Testis (tissue), 3 donors: ENCODE measurements around the gene IFNA5. TPM values are rescaled to one million over a fixed set of nuclear protein-coding genes. Genes with fewer than 3 reads are reported as not detected.

Experiments
- DNase-seq: peaks from one replicate; pipeline ENCODE4 v3.0.0-alpha.2; 2019
- H3K27ac ChIP-seq, 2 donors: fragments of 200-600 bp; sonication (generic); one replicate each; pipeline ENCODE4 v1.5.1; 2019
- H3K27me3 ChIP-seq: fragments of 200-600 bp; sonication (generic); one replicate; pipeline ENCODE4 v1.5.1; 2019
- H3K36me3 ChIP-seq: fragments of 200-600 bp; sonication (generic); one replicate; pipeline ENCODE4 v1.5.1; 2017; ENCODE audit warnings: low read depth; ENCODE audit errors: missing control alignments
- H3K4me1 ChIP-seq: fragments of 200-600 bp; sonication (generic); one replicate; pipeline ENCODE4 v1.5.1; 2019
- H3K4me3 ChIP-seq, 2 donors: fragments of 200-600 bp; sonication (generic); one replicate each; pipeline ENCODE4 v1.5.1; 2017 to 2019
- H3K9me3 ChIP-seq: fragments of 200-600 bp; sonication (generic); one replicate; pipeline ENCODE4 v1.5.1; 2017
- CTCF ChIP-seq, 3 experiments: fragments of 450-650 bp in 2 of 3; fragments of 200-600 bp in 1 of 3; sonication (generic) in 1 of 3; IDR thresholded peaks; one replicate each; pipeline ENCODE4 v1.5.1; 2016 to 2019; ENCODE audit warnings: antibody characterized with exemption in 3 of 3, mild to moderate bottlenecking in 2 of 3, moderate library complexity in 1 of 3
- POLR2A ChIP-seq: fragments of 450-650 bp; IDR thresholded peaks from one replicate; pipeline ENCODE4 v1.6.1; 2017; ENCODE audit warnings: antibody characterized with exemption, mild to moderate bottlenecking, moderate library complexity
- WGBS, 2 donors: methylation state at CpG; one replicate each; pipeline ENCODE4 v1.1.5; 2018; 5-methylcytosine and 5-hydroxymethylcytosine counted together
- intact Hi-C: fragments of 100-400 bp; cut with DNase I; formaldehyde crosslinking; loops from one replicate; pipeline ENCODE4 v1.15.1; 2023; ENCODE audit warnings: low total_unique reads
- polyA plus RNA-seq: library from polyadenylated mRNA; stranded (reverse); fragments of 350-450 nt; fragmentation: Illumina TruSeq; extraction: RNeasy Lipid Tissue Mini Kit (QIAGEN cat#74804); gene quantifications from one replicate; pipeline ENCODE4 v1.2.3, GENCODE V29; 2014; ENCODE audit warnings: low read depth, low replicate concordance; ENCODE audit not compliant: insufficient read depth
- total RNA-seq, 2 donors: library from RNA; depleted of rRNA; stranded (reverse); fragments of >200 nt; gene quantifications; one replicate each; pipeline ENCODE4 v1.2.3, GENCODE V29; 2016

Gene IFNA5
- total and polyA plus RNA-seq, 3 donors from 2014 or later: not detected

GRCh38 chr9:21324047-21324446 lies 18.9 kb upstream of the IFNA5 start:
- H3K27ac ChIP-seq: no peak overlapping the region
- WGBS, 2 donors: 75 to 88% methylated on average over 4 of the region's 4 CpGs

GRCh38 chr9:21322911-21323461 lies 17.9 kb upstream of the IFNA5 start:
- no peaks in the 10 kb centered on the region for H3K36me3 ChIP-seq
- TF ChIP-seq CTCF (IDR thresholded peaks at IDR 0.05) (no peak), POLR2A (no peak)
- DNase-seq: no peak
- no peak overlapping the region for H3K27ac ChIP-seq
- H3K27me3 ChIP-seq: no peaks in the 10 kb centered on the region
- peaks cover 5% of the 10 kb centered on the region for H3K4me1 ChIP-seq
- 67 to 80% methylated on average over 5 of the region's 5 CpGs for WGBS, 2 donors
- no peak overlapping the region for H3K4me3 ChIP-seq
- no peaks in the 10 kb centered on the region for H3K9me3 ChIP-seq
- intact Hi-C loops: loop anchor here (10.0 kb wide), 1 partner anchor 472 kb away; no protein-coding TSS in a partner anchor

More at GRCh38 chr9:21324047-21324446, 18.9 kb upstream of the IFNA5 start:
- intact Hi-C loops: loop anchor here (10.0 kb wide), 1 partner anchor 471 kb away; no protein-coding TSS in a partner anchor
- DNase-seq: no peak
- H3K4me3 ChIP-seq: no peak overlapping the region
- H3K36me3 ChIP-seq: no peaks in the 10 kb centered on the region
- TF ChIP-seq POLR2A: no peak
- TF ChIP-seq CTCF (IDR thresholded peaks at IDR 0.05): no peak
- H3K9me3 ChIP-seq: no peaks in the 10 kb centered on the region
- H3K4me1 ChIP-seq: peaks cover 5% of the 10 kb centered on the region
- H3K27me3 ChIP-seq: no peaks in the 10 kb centered on the region

GRCh38 chr9:21320465-21320864 lies 15.4 kb upstream of the IFNA5 start:
- no peak for TF ChIP-seq POLR2A
- no peak for TF ChIP-seq CTCF (IDR thresholded peaks at IDR 0.05)
- no peak for DNase-seq
- 78 to 86% methylated on average over 2 of the region's 2 CpGs for WGBS, 2 donors
- H3K9me3 ChIP-seq: no peaks in the 10 kb centered on the region
- no peak overlapping the region for H3K4me3 ChIP-seq
- intact Hi-C loops: loop anchor here (10.0 kb wide), 1 partner anchor 474 kb away; no protein-coding TSS in a partner anchor
- no peaks in the 10 kb centered on the region for H3K36me3 ChIP-seq
- no peaks in the 10 kb centered on the region for H3K27me3 ChIP-seq
- H3K4me1 ChIP-seq: peaks cover 5% of the 10 kb centered on the region
- no peak overlapping the region for H3K27ac ChIP-seq

GRCh38 chr9:21317956-21318923 lies 13.1 kb upstream of the IFNA5 start:
- 27 to 37% methylated on average over 7 of the region's 7 CpGs for WGBS, 2 donors
- Histone ChIP-seq H3K4me3 (no peak overlapping the region), H3K4me1 (peaks cover 5% of the 10 kb centered on the region), H3K9me3 (no peaks in the 10 kb centered on the region), H3K36me3 (no peaks in the 10 kb centered on the region), H3K27me3 (no peaks in the 10 kb centered on the region), H3K27ac (no peak overlapping the region)
- intact Hi-C loops: no loop called here
- DNase-seq: peak; percentile 65
- TF ChIP-seq POLR2A: no peak
- TF ChIP-seq CTCF (IDR thresholded peaks at IDR 0.05): peak; percentile 25 to 61 (median 58)
